ENCODE data around the gene ITFG1.

GRCh38 chr16:47247690-47248089, 213.2 kb downstream of the ITFG1 start:
- TF ChIP-seq CTCF (IDR thresholded peaks at IDR 0.05) (no peak), POLR2A (IDR thresholded peaks at IDR 0.05) (no peak), EP300 (IDR thresholded peaks at IDR 0.05) (no peak), POLR2AphosphoS5 (IDR thresholded peaks at IDR 0.05) (no peak)

All from stomach (tissue), 4 donors.